OCI-M2 (cell line): ENCODE data around the gene TSPEAR.
"Not testable (repeated sequence)": the region's sequence is repeated elsewhere in the genome, so short reads cannot be mapped to it uniquely, and the experiment has no call there.

Experiments
- DNase-seq: peaks from one replicate; lab custom pipeline; 2025; ENCODE audit not compliant: unreplicated experiment; lab: John Stamatoyannopoulos, UW

The TSPEAR gene

DNA sequence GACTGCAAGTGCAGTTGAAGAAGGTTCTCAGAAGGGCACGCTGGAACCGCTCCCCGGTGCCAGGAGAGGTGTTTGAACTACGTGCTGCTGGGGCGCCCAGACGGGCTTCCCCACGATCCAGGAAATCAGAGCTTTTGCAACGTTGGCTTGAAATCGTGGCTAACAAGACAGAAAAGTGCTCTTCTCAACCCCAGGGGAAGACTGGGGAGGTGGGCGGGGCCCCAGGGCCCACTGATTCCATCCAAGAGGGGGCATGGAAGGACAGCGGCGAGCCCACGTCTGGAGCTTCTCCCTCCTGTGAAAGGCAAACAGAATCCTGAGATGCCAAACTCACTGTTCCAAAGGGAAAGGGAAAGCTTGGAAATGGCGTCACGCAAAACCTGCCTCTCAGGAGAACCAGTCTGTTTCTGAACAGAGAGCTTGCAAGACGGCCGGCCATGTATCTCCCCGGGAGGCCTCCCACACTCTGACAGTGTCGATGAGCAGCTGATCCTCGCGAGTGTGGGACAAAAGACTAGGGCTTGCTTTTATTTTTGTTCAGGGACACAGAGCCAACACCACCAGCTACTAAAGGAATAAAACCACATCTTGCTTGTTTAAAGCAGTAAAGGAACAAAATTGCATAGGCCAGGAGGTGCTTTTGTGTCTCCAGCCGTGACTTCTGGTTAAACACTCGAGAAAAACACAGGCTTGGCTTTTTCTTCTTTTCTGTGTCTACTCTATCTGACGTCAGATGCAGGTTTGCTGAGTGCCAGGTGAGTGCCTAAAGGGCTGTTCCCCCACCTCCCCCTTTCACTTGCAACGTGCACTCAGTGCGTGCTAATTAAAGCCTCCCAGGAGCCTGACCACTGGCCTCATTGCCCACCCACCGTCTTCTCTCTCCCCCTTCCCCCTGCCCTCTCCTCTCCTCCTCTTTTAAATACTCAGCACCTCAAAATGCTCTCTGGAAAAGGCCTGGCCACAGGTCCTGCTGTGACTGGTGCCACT, 214.5 kb downstream of the TSPEAR start:
- no peak for DNase-seq

DNA sequence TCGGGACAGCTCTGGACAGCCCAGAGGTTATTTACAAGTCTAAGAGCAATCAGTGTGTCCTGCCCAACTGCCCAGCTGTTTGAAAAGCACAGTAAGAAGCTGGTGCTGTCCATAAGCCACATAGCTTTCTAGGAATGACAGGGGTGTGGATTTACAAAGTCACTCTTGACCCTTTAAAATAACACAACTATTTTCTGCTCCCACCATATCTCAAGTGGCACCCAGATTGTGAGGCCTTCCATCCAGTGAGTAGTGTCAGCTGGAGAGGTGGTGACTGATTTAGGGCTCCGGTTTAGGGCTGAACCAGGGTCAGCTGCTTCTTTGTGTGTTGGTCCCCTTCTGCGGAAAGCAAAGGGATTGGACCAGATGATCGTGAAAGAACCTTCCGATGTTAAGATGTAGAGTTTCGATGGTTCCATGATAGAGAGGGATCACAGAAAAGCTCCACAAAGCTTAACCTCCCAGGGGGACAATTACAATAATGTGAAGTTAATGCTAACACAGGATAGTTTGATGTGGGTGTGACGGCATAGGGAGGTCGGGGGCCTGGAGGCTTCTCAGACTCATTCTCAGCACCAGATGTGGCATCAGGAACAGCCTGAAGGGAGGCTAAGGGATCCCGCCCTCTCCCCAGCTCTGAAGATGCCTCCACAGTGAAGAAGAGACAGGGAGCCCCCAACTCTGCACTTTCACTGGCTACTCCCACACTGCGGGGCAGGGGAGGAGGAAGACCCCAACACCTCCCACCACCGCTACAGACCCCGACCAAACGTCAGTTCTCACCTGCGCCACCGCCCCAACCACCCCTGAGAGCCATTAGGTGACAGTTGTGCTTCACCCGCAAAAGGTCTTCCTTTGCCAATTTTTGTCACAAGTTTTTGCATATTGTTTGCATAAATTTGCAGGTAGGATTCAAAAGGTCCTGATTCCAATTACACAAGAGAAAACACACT, 215.5 kb downstream of the TSPEAR start:
- DNase-seq: no peak

DNA sequence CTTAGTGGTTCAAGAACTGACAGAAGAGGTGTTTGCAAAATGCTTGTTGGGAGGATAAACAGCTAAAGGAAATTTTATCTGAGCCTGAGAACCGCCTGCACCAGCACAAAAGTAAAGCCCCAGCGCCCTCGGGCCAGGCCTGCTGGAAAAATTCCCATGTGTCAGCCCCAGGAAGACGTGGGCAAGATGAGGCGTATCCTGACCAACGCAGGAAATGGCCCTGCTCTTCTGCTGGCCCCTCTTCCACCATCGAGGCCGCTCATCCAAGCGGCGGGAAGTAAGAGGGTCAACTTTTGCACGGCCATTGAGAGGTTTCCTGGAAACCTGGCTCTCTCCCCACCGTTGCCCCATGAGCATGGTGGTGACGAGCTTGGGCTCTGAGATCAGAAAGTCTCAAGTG, 216.4 kb downstream of the TSPEAR start:
- no peak for DNase-seq

DNA sequence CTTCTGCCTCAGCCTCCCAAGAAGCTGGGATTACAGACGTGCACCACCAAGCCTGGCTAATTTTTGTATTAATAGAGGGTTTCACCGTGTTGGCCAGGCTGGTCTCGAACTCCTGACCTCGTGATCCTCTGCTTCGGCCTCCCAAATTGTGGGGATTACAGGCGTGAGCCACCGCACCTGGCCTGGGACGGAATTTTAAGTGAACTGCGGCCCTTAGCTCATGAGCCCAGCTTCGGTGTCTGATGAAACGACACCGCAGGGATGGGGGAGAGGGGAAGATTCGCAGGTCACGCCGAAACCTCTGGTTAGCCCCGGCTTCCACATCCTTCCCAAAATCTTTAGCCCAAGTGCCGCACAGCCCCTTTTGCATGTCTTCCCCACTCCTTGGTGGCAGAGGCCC, 217.0 kb downstream of the TSPEAR start:
- DNase-seq: no peak

DNA sequence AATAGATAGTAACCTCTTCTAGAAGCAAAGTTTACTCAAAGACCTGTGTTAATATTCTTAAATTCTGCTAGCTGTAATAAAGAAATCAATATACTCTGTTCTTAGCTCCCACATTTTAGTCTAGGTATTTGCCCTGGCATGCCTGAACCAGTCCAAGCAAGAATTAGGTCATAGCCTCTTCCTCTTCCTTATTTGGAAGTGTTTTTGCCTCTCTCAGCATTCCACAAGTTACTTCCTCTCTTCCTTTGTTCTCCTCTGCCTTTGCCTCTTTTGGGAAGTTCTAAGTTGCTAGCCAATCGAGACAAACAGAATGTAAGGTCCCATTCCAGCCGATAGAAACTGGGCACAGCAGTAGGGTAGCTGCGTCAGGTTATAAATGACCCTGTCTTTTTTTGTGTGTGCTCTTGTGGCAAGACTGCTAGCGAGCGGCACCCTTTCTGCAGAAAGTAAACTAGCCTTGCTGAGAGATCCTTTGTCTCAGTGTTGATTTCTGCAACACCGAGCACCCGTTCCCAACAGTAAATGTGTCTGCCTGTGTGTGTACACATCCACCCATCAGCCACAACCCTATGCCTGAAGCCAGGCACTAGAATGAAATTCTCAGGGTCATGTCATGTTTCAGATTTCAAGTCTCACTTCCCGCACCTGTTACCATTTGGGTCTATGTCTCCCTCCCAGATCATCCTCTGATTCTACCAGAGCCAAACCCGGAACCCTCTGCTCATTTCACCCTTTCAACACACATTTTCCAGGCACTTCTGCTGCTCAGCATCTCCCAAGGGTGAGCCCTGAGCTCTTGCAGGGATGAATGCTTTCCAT, 218.6 kb downstream of the TSPEAR start:
- DNase-seq: no peak

DNA sequence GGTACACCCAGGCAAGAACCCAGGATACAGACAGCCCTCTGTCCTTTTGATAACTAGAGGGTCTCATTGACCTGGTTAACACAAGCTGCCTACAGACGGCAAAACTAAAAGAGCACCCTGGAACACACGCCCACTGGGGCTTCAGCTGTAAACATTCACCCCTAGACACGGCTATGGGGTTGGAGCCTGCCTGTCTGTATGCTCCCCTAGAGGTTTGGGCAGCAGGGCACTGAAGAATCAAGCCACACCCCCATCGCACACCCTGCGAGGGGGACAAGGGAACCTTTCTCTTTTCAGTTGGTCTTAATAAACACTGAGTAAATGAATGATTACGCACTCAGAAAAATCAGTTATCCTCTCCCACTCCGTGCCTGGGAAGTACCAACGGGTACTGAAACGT, 220.6 kb downstream of the TSPEAR start:
- no peak for DNase-seq

DNA sequence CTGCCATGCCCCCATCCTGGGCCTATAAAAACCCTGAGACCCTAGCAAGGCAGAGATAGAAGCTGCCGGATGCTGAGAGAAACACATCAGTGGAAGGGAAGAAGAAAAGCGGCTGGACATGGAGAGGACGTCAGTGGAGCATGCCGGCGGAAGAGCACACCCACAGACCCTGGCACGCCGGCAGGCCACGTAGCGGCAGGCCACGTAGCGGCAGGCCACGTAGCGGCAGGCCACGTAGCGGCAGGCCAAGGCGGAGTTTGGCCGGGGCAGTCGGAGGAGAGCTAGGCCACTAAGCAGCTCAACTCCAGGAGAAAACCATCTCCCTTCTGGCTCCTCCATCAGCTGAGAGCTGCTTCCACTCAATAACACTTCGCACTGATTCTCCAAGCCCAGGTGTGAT, 221.0 kb downstream of the TSPEAR start:
- no peak for DNase-seq

DNA sequence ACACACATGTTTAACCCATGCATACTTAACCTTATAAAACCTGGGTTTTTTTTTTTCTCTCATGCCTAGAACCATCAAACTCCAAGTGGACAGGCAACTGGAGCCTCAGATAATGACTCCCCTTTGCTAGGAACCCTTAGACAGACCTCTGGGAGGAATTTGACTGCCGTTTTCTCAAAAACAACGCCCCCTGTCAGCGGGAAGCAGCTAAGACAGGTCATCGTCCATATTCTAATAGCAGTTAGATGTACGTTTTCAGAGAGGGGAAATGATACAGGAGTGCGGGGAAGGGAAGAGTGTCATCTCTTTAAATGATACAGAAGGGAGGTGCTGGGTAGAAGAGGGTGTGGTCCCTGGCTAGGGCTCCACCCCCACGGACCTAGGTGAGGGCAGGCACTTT, 221.4 kb downstream of the TSPEAR start:
- DNase-seq: no peak

DNA sequence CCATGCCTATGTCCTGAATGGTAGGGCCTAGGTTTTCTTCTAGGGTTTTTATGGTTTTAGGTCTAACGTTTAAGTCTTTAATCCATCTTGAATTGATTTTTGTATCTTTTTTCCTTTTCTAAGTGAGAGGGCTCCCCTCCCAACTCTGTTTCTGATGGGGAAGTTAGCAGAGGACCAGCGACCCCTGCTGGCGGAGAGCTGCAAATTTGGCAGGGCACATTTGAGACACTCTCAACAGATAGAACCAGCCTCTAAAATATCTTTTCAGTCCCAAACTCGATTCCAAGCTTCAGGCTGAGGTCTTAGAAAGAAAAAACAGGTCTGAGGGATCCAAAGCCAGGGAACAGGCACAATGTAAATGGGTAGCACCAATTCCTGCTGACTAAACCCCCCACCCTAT, 223.5 kb downstream of the TSPEAR start:
- DNase-seq: no peak

DNA sequence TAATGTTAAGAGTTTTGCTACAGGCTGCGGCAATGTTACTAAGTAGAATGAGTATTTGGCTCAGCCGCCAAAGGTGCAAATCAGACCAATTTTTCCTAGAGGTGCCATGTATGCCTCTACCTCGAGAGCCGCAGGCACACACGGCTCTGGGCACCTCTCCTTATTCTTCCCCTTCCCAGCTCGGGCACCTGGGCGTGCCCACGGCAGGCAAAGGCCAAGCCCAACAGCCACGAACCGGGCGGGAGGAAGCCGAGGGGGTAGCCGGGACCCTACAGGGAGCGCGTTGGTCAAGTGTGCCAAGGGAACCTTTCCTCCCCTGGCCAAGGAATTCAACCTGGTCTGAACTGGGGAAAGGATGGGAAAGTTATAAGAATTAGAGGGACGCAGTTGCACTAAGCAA, 225.1 kb downstream of the TSPEAR start:
- no peak for DNase-seq

DNA sequence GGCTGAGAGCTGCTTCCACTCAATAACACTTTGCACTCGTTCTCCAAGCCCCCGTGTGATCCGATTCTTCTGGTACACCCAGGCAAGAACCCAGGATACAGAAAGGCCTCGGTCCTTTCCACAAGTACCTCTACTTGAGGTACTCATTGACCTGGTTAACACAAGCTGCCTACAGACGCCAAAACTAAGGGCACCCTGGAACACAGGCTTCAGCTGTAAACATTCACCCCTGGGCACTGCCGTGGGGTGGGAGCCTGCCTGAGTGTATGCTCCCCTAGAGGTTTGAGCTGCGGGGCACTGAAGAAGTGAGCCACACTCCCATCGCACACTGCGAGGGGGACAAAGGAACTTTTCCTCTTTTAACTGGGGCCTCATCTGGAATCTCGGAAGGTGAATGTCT, 225.6 kb downstream of the TSPEAR start:
- no peak for DNase-seq

DNA sequence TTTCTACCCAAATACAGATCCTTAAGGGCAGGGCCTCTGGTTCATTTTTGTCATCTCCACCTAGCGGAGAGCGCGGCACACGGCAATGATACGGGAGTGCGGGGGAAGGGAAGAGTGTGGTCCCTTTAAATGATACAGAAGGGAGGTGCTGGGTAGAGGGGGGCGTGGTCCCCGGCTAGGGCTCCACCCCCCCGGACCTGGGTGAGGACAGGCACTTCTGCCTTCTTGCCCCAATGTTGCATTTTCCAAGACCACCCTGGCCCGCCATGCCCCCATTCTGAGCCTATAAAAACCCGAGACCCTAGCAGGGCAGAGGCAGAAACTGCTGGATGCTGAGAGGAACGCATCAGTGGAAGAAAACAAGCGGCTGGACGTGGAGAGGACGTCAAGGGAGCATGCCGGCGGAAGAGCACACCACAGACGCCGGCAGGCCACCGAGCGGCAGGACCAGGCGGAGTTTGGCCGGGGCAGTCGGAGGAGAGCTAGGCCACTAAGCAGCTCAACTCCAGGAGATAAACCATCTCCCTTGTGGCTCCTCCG, 226.0 kb downstream of the TSPEAR start:
- no peak for DNase-seq

DNA sequence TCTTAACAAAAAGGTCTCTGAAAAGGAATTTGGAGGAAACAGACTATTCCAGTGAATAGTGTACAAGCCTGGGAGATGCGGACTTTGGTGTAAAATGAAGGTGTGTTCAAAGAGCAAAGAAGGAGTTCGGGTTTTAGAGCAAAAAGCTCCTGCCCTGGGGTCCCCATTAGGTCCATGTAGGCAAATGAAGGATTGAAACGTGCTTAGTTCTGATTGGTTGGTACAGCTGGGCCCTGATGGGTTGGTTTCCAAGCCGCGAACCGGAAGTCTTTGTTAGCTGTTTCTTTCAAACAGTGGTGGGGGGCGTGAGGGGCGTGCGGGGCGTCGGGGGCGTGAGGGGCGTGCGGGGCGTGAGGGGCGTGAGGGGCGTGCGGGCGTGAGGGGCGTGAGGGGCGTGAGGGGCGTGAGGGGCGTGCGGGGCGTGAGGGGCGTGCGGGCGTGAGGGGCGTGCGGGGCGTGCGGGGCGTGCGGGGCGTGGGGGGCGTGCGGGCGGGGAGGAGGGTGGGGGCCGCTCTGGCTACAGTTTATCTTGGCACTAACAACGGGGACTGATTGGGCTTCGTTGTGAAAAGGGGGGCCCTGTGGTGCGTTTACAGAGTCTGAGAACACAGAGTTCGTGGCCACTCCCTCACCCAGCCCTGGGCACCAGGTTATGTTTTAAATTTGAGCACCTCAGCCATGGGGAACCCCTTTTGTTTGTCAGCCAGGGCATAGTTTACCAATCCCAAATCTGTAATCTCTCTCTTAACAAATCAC, 226.7 kb downstream of the TSPEAR start:
- no peak for DNase-seq

DNA sequence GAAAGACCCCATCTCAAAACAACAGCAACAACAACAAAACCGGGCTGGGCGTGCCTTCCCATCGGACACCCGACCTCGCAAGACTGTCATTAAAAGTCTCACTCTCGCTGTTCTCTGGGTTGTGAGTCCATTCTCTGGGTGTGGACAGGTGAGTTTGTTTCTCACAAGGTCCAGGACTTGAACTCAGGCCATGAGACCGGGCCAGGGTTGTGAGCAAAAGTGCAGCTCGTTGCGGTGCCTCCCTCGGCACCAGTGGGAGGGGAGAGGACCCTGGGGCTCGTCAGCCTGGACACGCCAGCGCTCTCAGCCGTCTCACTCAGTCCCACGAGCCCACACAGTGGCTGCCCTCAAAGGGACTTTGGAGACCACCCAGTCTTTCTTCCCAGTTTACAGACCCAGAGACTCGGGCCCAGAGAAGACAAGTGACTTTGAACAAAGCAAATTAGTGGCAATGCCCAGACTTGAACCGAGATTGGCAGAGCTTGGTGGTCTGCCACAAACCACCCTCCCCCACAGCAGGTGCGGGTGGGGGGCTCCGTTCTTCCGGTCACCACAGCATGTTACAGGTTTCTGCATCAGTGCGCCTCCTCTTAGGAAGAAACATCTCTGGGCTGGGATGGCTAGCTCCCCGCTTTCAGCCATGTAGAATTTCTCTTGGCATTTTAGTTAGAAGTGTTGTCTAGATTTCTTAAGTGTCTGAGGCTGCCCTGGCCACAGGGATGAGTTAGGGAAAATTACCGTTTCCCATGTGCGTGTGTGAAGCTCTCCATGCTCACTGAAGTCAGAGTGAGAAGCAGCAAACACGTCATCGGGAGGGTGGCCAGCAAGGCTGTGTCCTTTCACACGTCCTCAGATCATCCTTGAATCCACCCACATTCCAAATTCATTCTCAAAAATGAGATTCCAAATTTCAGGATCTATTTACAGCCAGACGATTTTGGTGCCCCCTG, 227.8 kb downstream of the TSPEAR start:
- DNase-seq: no peak

DNA sequence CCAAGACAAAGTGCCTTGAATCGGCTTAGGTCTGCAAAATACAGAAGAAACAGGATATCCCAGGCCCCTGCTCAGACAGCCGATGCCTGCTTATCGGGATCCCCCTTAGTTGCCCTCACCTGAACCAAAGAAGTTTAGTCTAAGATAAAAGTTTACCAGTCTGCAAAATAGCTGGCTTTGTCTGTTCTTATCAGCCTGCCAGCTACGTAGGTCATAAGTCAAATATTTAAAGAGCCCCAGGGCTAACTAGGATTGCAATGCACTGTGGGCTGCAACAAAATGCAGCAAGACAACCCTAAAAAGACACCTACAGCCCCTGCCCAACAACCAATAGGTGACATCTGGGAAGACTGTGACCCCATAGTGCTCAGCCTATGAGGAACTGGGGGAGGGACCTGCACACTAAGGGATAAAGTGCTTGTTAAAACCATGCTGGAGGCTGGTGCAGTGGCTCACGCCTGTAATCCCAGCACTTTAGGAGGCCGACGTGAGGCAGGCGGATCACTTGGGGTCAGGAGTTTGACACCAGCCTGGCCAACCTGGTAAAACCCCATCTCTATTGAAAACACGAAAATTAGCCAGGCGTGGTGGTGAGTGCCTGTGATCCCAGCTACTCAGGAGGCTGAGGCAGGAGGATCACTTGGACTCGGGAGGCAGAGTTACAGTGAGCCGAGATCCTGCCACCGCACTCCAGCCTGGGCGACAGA, 228.6 kb downstream of the TSPEAR start:
- DNase-seq: no peak

DNA sequence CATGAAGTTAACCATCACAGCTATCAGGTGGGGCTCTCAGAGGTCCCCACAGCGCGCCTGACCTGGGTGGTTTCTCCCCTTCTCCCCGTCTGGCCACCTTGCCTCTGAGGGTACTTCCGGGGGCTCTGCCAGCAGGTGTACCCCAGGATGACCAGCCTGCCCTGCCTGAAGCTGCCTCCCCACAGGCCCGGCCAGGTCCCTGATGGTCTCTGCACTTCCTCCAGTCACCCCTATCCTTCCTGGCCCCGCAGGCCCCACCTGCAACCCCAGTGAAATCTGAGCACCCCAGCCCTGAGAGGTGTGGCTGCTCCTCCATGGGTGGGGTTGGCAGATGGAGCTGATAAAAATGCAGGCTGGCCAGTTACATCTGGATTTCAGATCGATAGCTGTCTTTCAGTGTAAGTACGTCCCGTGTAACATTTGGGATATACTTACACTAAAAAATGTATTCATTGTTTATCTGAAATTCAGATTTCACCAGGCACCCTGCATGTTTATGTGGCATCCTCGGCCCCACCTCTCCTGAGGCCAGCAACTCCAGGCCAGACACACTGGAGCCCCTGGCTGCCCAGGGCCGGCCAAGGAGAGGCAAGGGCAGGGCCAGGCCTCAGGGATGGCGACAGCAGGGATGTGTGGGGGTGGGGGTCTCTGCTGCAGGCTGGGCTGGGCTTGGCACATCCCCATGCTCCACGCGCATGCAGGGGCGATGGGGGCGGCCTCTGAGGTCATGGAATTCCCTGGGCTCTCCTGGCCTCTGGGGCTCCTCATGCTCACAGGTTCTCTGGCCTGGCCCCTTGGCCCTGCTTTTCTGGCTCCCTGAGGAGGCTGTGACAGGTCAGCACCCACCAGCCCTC, 230.9 kb downstream of the TSPEAR start:
- no peak for DNase-seq

DNA sequence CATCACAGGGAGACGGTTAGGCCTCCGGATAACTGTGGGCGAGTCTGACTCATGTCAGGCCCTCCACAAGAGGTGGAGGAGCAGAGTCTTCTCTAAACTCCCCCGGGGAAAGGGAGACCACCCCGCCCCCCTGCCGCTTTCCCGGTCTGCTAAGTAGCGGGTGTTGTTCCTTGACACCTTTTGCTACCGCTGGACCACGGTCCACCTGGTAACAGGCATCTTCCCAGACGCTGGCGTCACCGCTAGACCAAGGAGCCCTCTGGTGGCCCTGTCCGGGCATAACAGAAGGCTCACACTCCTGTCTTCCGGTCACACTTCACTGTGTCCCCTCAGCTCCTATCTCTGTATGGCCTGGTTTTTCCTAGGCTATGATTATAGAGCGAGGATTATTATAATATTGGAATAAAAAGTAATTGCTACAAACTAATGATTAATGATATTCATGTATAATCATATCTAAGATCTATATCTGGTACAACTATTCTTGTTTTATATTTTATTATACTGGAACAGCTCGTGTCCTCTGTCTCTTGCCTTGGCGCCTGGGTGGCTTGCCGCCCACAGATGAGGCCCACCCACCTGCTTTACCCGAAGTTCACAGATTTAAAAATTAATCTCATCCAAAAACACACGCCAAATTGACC, 231.7 kb downstream of the TSPEAR start:
- DNase-seq: not testable (repeated sequence)
